ENCODE results near the gene LMBRD2. TPM values are rescaled to one million over a fixed set of nuclear protein-coding genes. Genes with fewer than 3 reads are reported as not detected.

Gene LMBRD2
- total and polyA plus RNA-seq, 2 donors (not counting 1 experiment from before 2014, with no cell fraction given) = 7.2 to 19.8 TPM

DNA sequence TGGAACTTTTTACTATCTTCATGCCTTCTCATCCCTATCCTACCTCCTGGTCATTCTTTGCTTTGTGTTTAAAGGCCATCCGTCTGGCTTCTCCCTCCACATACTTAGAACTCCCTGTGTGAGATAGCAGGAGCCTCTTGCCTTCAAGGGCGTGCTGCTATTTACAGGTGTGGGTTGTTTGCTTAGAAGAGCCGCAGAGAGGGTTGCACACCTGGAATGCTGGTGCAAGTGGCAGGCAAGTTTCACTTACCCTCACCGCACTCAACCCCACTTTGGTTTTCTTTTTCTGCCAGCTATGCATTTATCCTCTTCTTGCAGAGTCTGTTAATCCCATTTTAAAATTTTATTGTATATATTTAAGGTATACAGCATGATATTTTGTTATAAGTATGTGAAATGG lies 12.8 kb upstream of the LMBRD2 start:
- no peak overlapping the region for H3K27ac ChIP-seq (ENCODE audit: insufficient read depth, low read length)
- peaks cover 9% of the 10 kb centered on the region for H3K79me2 ChIP-seq (ENCODE audit: control insufficient read depth, insufficient read depth, low read length)
- H3K4me3 ChIP-seq (replicated peaks in 1 of 4; ENCODE audit: control extremely low read depth in 1 of 4, insufficient read depth in 1 of 4, low read depth in 3 of 4, low read length in 4 of 4) = no peak overlapping the region
- peaks cover 14% of the 10 kb centered on the region for H3K36me3 ChIP-seq (ENCODE audit: control insufficient read depth, insufficient read depth, low read length)
- H3K9ac ChIP-seq (ENCODE audit: insufficient read depth, low read length) = no peak overlapping the region
- H4K20me1 ChIP-seq (ENCODE audit: control insufficient read depth, extremely low read depth, insufficient read depth, low read length) = no peaks in the 10 kb centered on the region
- no peaks in the 10 kb centered on the region for H3K9me3 ChIP-seq (ENCODE audit: control insufficient read depth, insufficient read depth, low read depth, low read length)
- no peak for DNase-seq (ENCODE audit: low read depth in 2 of 2)
- H2AFZ ChIP-seq (ENCODE audit: low read length) = no peak overlapping the region
- H3K4me1 ChIP-seq (ENCODE audit: control insufficient read depth, extremely low read depth, insufficient read depth, low read length) = no peaks in the 10 kb centered on the region
- TF ChIP-seq, protein P1, sequence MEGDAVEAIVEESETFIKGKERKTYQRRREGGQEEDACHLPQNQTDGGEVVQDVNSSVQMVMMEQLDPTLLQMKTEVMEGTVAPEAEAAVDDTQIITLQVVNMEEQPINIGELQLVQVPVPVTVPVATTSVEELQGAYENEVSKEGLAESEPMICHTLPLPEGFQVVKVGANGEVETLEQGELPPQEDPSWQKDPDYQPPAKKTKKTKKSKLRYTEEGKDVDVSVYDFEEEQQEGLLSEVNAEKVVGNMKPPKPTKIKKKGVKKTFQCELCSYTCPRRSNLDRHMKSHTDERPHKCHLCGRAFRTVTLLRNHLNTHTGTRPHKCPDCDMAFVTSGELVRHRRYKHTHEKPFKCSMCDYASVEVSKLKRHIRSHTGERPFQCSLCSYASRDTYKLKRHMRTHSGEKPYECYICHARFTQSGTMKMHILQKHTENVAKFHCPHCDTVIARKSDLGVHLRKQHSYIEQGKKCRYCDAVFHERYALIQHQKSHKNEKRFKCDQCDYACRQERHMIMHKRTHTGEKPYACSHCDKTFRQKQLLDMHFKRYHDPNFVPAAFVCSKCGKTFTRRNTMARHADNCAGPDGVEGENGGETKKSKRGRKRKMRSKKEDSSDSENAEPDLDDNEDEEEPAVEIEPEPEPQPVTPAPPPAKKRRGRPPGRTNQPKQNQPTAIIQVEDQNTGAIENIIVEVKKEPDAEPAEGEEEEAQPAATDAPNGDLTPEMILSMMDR (conservative IDR thresholded peaks at IDR 0.05 in 1 of 2, IDR thresholded peaks at IDR 0.05 in 1 of 2; ENCODE audit: low read depth in 1 of 2, low read length in 2 of 2) = no peak
- TF ChIP-seq EZH2 (IDR thresholded peaks at IDR 0.05; ENCODE audit: low read length, missing control alignments) = no peak
- no peaks in the 10 kb centered on the region for H3K27me3 ChIP-seq (ENCODE audit: control insufficient read depth, insufficient read depth, low read length)
- H3K4me2 ChIP-seq (ENCODE audit: extremely low read depth, insufficient read depth, low read length) = no peak overlapping the region

GRCh38 chr5:36162810-36163486 lies 11.3 kb upstream of the LMBRD2 start:
- Histone ChIP-seq H3K27me3 (ENCODE audit: control insufficient read depth, insufficient read depth, low read length) (no peaks in the 10 kb centered on the region), H3K36me3 (ENCODE audit: control insufficient read depth, insufficient read depth, low read length) (peaks cover 15% of the 10 kb centered on the region), H3K27ac (ENCODE audit: insufficient read depth, low read length) (no peak overlapping the region), H3K9me3 (ENCODE audit: control insufficient read depth, insufficient read depth, low read depth, low read length) (no peaks in the 10 kb centered on the region), H3K79me2 (ENCODE audit: control insufficient read depth, insufficient read depth, low read length) (peaks cover 9% of the 10 kb centered on the region), H2AFZ (ENCODE audit: low read length) (no peak overlapping the region), H3K9ac (ENCODE audit: insufficient read depth, low read length) (no peak overlapping the region), H3K4me3 (replicated peaks in 1 of 4; ENCODE audit: control extremely low read depth in 1 of 4, insufficient read depth in 1 of 4, low read depth in 3 of 4, low read length in 4 of 4) (no peak overlapping the region), H4K20me1 (ENCODE audit: control insufficient read depth, extremely low read depth, insufficient read depth, low read length) (no peaks in the 10 kb centered on the region), H3K4me2 (ENCODE audit: extremely low read depth, insufficient read depth, low read length) (no peak overlapping the region), H3K4me1 (ENCODE audit: control insufficient read depth, extremely low read depth, insufficient read depth, low read length) (peaks cover under 1% of the 10 kb centered on the region)
- no peak for DNase-seq (ENCODE audit: low read depth in 2 of 2)
- TF ChIP-seq, protein P1 (conservative IDR thresholded peaks at IDR 0.05 in 1 of 2, IDR thresholded peaks at IDR 0.05 in 1 of 2; ENCODE audit: low read depth in 1 of 2, low read length in 2 of 2) = no peak
- no peak for TF ChIP-seq EZH2 (IDR thresholded peaks at IDR 0.05; ENCODE audit: low read length, missing control alignments)

GRCh38 chr5:36161361-36161760 lies 9.7 kb upstream of the LMBRD2 start:
- TF ChIP-seq EZH2 (IDR thresholded peaks at IDR 0.05; ENCODE audit: low read length, missing control alignments) = no peak
- TF ChIP-seq, protein P1 (conservative IDR thresholded peaks at IDR 0.05 in 1 of 2, IDR thresholded peaks at IDR 0.05 in 1 of 2; ENCODE audit: low read depth in 1 of 2, low read length in 2 of 2) = no peak
- no peak overlapping the region for H2AFZ ChIP-seq (ENCODE audit: low read length)
- H3K79me2 ChIP-seq (ENCODE audit: control insufficient read depth, insufficient read depth, low read length) = peaks cover 9% of the 10 kb centered on the region
- H4K20me1 ChIP-seq (ENCODE audit: control insufficient read depth, extremely low read depth, insufficient read depth, low read length) = no peaks in the 10 kb centered on the region
- no peak overlapping the region for H3K9ac ChIP-seq (ENCODE audit: insufficient read depth, low read length)
- no peaks in the 10 kb centered on the region for H3K9me3 ChIP-seq (ENCODE audit: control insufficient read depth, insufficient read depth, low read depth, low read length)
- H3K27me3 ChIP-seq (ENCODE audit: control insufficient read depth, insufficient read depth, low read length) = no peaks in the 10 kb centered on the region
- H3K27ac ChIP-seq (ENCODE audit: insufficient read depth, low read length) = no peak overlapping the region
- no peak overlapping the region for H3K4me2 ChIP-seq (ENCODE audit: extremely low read depth, insufficient read depth, low read length)
- H3K4me1 ChIP-seq (ENCODE audit: control insufficient read depth, extremely low read depth, insufficient read depth, low read length) = peaks cover 2% of the 10 kb centered on the region
- H3K36me3 ChIP-seq (ENCODE audit: control insufficient read depth, insufficient read depth, low read length) = peaks cover 13% of the 10 kb centered on the region
- no peak for DNase-seq (ENCODE audit: low read depth in 2 of 2)
- H3K4me3 ChIP-seq (replicated peaks in 1 of 4; ENCODE audit: control extremely low read depth in 1 of 4, insufficient read depth in 1 of 4, low read depth in 3 of 4, low read length in 4 of 4) = no peak overlapping the region

All from fibroblast of lung (primary cell).